ENCODE results near the gene FRAS1.

DNA sequence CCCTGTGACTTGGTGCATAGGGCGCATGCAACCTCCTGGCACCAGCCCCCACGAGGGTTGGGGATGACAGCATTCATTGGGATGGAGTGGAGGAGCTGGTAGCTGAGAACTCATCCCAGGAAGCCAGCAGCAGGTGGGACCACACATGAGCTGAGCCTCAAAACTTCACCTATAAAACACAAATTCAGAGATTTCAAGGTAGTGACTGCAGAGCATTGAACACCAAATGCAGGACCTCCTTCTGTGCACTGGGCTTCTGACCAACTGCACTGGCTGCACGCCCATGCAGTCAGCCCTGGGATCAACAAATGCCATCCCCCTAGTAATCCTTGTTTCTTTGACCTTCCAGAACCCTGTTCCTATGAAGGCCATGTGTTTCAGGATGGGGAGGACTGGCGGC lies 197.8 kb downstream of the FRAS1 start:
- TF ChIP-seq EP300 (IDR thresholded peaks at IDR 0.05): no peak
- TF ChIP-seq, protein P1, sequence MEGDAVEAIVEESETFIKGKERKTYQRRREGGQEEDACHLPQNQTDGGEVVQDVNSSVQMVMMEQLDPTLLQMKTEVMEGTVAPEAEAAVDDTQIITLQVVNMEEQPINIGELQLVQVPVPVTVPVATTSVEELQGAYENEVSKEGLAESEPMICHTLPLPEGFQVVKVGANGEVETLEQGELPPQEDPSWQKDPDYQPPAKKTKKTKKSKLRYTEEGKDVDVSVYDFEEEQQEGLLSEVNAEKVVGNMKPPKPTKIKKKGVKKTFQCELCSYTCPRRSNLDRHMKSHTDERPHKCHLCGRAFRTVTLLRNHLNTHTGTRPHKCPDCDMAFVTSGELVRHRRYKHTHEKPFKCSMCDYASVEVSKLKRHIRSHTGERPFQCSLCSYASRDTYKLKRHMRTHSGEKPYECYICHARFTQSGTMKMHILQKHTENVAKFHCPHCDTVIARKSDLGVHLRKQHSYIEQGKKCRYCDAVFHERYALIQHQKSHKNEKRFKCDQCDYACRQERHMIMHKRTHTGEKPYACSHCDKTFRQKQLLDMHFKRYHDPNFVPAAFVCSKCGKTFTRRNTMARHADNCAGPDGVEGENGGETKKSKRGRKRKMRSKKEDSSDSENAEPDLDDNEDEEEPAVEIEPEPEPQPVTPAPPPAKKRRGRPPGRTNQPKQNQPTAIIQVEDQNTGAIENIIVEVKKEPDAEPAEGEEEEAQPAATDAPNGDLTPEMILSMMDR (IDR thresholded peaks at IDR 0.05): no peak
- TF ChIP-seq POLR2A (IDR thresholded peaks at IDR 0.05): no peak

Measured in ovary (tissue), 3 donors.